Keratinocyte (primary cell): ENCODE measurements around the gene B4GALT2. TPM values are rescaled to one million over a fixed set of nuclear protein-coding genes. Genes with fewer than 3 reads are reported as not detected.

Source experiments
- DNase-seq: peaks from one replicate; pipeline ENCODE4 v3.0.0-alpha.2; 2011; ENCODE audit warnings: low read depth, missing footprints, low spot score
- FAIRE-seq: peaks from 2 replicates; lab custom pipeline; 2011; peaks lifted over from hg19 to GRCh38; lab: Jason Lieb, UNC
- H2AFZ ChIP-seq: 2 replicates; pipeline ENCODE4 v1.6.0; 2012; ENCODE audit warnings: low read length, control low read depth, inconsistent platforms; ENCODE audit not compliant: control insufficient read depth
- H3K27ac ChIP-seq: 2 replicates; pipeline ENCODE4 v1.5.1; 2011; ENCODE audit warnings: low read length; ENCODE audit not compliant: control insufficient read depth, insufficient read depth
- H3K27me3 ChIP-seq: 3 replicates; pipeline ENCODE4 v1.6.0; 2011; ENCODE audit warnings: low read length; ENCODE audit not compliant: control insufficient read depth, insufficient read depth; ENCODE audit errors: extremely low read depth
- H3K36me3 ChIP-seq, 2 experiments: 2 replicates in 1 of 2; 3 replicates in 1 of 2; pipeline ENCODE4 v1.5.1; 2011; ENCODE audit warnings: low read length in 2 of 2, mild to moderate bottlenecking in 1 of 2; ENCODE audit not compliant: control insufficient read depth in 2 of 2, insufficient read depth in 2 of 2; ENCODE audit errors: extremely low read depth in 1 of 2
- H3K4me1 ChIP-seq: 3 replicates; pipeline ENCODE4 v1.5.1; 2011; ENCODE audit warnings: low read length; ENCODE audit not compliant: control insufficient read depth, insufficient read depth; ENCODE audit errors: extremely low read depth
- H3K4me2 ChIP-seq: 3 replicates; pipeline ENCODE4 v1.6.0; 2011; ENCODE audit warnings: low read depth, low read length; ENCODE audit not compliant: control insufficient read depth, insufficient read depth; ENCODE audit errors: extremely low read depth
- H3K4me3 ChIP-seq, 3 experiments: fragments of 200-600 bp in 1 of 3; sonication (generic) in 1 of 3; 2 replicates in 2 of 3; 3 replicates in 1 of 3; pipeline ENCODE4 v1.5.1; 2011 to 2016; ENCODE audit warnings: low read length in 3 of 3, mild to moderate bottlenecking in 3 of 3, control low read depth in 2 of 3, inconsistent platforms in 1 of 3, low read depth in 1 of 3, mixed read lengths in 1 of 3, mixed run types in 1 of 3, moderate library complexity in 1 of 3; ENCODE audit not compliant: control insufficient read depth in 2 of 3, insufficient read depth in 2 of 3; ENCODE audit errors: extremely low read depth in 1 of 3
- H3K79me2 ChIP-seq: 2 replicates; pipeline ENCODE4 v1.6.0; 2012; ENCODE audit warnings: low read length; ENCODE audit not compliant: control insufficient read depth, insufficient read depth
- H3K9ac ChIP-seq: 3 replicates; pipeline ENCODE4 v1.6.0; 2011; ENCODE audit warnings: low read length; ENCODE audit not compliant: control insufficient read depth, insufficient read depth; ENCODE audit errors: extremely low read depth
- H3K9me1 ChIP-seq: 3 replicates; pipeline ENCODE4 v1.6.0; 2011; ENCODE audit warnings: low read length; ENCODE audit not compliant: control insufficient read depth, insufficient read depth; ENCODE audit errors: extremely low read depth
- H3K9me3 ChIP-seq: 2 replicates; pipeline ENCODE4 v1.5.1; 2012; ENCODE audit warnings: low read depth, low read length; ENCODE audit not compliant: control insufficient read depth
- H4K20me1 ChIP-seq: 3 replicates; pipeline ENCODE4 v1.6.0; 2011; ENCODE audit warnings: low read length; ENCODE audit not compliant: control insufficient read depth, insufficient read depth; ENCODE audit errors: extremely low read depth
- CTCF ChIP-seq, 3 experiments: IDR thresholded peaks in 1 of 3; conservative IDR thresholded peaks in 1 of 3; optimal IDR thresholded peaks in 1 of 3; 2 replicates in 2 of 3; 3 replicates in 1 of 3; pipeline versions ENCODE3 to v1.5.1; 2011; ENCODE audit warnings: low read length in 3 of 3, mild to moderate bottlenecking in 3 of 3, moderate library complexity in 2 of 3, control low read depth in 1 of 3, inconsistent platforms in 1 of 3; ENCODE audit not compliant: insufficient read depth in 2 of 3; ENCODE audit errors: extremely low read depth in 1 of 3
- EZH2 ChIP-seq: IDR thresholded peaks from one replicate; pipeline ENCODE4 v1.6.1; 2012; ENCODE audit warnings: inconsistent platforms, mild to moderate bottlenecking, low read length, moderate library complexity
- dilution Hi-C: fragments of 300-500 bp; cut with MboI; formaldehyde crosslinking; loops from one replicate; pipeline ENCODE4 v1.7.0; 2020; ENCODE audit warnings: low sequenced_read_pairs; ENCODE audit not compliant: extremely low pct_ligation_motif_present
- polyA plus RNA-seq, 5 experiments: library from polyadenylated mRNA; depleted of rRNA in 3 of 5; stranded (reverse) in 3 of 5; stranded (forward) in 1 of 5; unstranded in 1 of 5; fragments of >200 nt; gene quantifications; 1 replicate in 1 of 5; 2 replicates in 3 of 5; 3 replicates in 1 of 5; pipeline versions ENCODE4 v1.2.1 to v1.2.3, GENCODE V29; 2011 to 2012; ENCODE audit warnings: missing spikeins in 2 of 5, low read depth in 1 of 5, low replicate concordance in 1 of 5

Gene B4GALT2
- polyA plus RNA-seq, 1 donor (not counting 4 experiments of a cell fraction or from before 2014, with no cell fraction given) = 39.6 TPM

GRCh38 chr1:43969416-43969745 lies 9.6 kb upstream of the B4GALT2 start:
- Histone ChIP-seq H3K79me2 (peaks cover 17% of the 10 kb centered on the region), H3K27ac (no peak overlapping the region), H3K4me3 (no peak overlapping the region), H3K4me1 (peaks cover 16% of the 10 kb centered on the region), H3K4me2 (peak overlapping the region; percentile 45), H4K20me1 (no peaks in the 10 kb centered on the region), H3K9ac (no peak overlapping the region), H3K9me1 (peaks cover 5% of the 10 kb centered on the region), H2AFZ (no peak overlapping the region), H3K36me3 (peaks cover 22 to 30% of the 10 kb centered on the region in 2 experiments), H3K27me3 (no peaks in the 10 kb centered on the region), H3K9me3 (no peaks in the 10 kb centered on the region)
- dilution Hi-C loops = no loop called here
- TF ChIP-seq CTCF (optimal IDR thresholded peaks at IDR 0.05 in 1 of 3, IDR thresholded peaks at IDR 0.05 in 1 of 3, conservative IDR thresholded peaks at IDR 0.05 in 1 of 3; ENCODE audit: extremely low read depth in 1 of 3, insufficient read depth in 2 of 3, low read length in 3 of 3) (no peak), EZH2 (no peak)
- DNase-seq = no peak
- no peak for FAIRE-seq

GRCh38 chr1:43969746-43970466 lies 9.1 kb upstream of the B4GALT2 start, which contains the start of gene DPH2:
DPH2 (plus strand) TSS chr1:43970010; CDS start chr1:43970176, 166 bp downstream.
- FAIRE-seq = peak; percentile 95
- H3K36me3 ChIP-seq = peaks cover 21 to 30% of the 10 kb centered on the region in 2 experiments

More at GRCh38 chr1:43969746-43970466, 9.1 kb upstream of the B4GALT2 start, which contains the start of gene DPH2:
- peaks cover 16% of the 10 kb centered on the region for H3K4me1 ChIP-seq
- H4K20me1 ChIP-seq = no peaks in the 10 kb centered on the region
- DNase-seq = no peak
- peaks cover 19% of the 10 kb centered on the region for H3K79me2 ChIP-seq
- H3K4me3 ChIP-seq = peak within 1 kb of the TSS; percentile 91 to 98 (median 97)
- H3K9ac ChIP-seq = peak within 1 kb of the TSS; percentile 87
- H3K27ac ChIP-seq = peak within 1 kb of the TSS; percentile 68
- TF ChIP-seq CTCF (optimal IDR thresholded peaks at IDR 0.05 in 1 of 3, IDR thresholded peaks at IDR 0.05 in 1 of 3, conservative IDR thresholded peaks at IDR 0.05 in 1 of 3; ENCODE audit: extremely low read depth in 1 of 3, insufficient read depth in 2 of 3, low read length in 3 of 3) = peak in 1 of 3 experiments; percentile 19
- no peak for TF ChIP-seq EZH2
- dilution Hi-C loops = no loop called here
- no peaks in the 10 kb centered on the region for H3K9me3 ChIP-seq
- peaks cover 5% of the 10 kb centered on the region for H3K9me1 ChIP-seq
- H2AFZ ChIP-seq = peak within 1 kb of the TSS; percentile 90
- no peaks in the 10 kb centered on the region for H3K27me3 ChIP-seq
- peak within 1 kb of the TSS; percentile 85 for H3K4me2 ChIP-seq
